K562 (cell line): Measurements from ENCODE around the gene INPP5K. TPM values are rescaled to one million over a fixed set of nuclear protein-coding genes. Genes with fewer than 3 reads are reported as not detected.

Source experiments
- CTBP1 ChIP-seq: fragments of 450-650 bp; IDR thresholded peaks from 2 replicates; pipeline ENCODE4 v1.6.1; 2016; ENCODE audit warnings: borderline replicate concordance
- ELF1 ChIP-seq: fragments of 200-800 bp; sonication (Bioruptor generic); IDR thresholded peaks from 2 replicates; pipeline ENCODE4 v1.6.1; 2016; ENCODE audit warnings: missing genetic modification characterization, missing compliant biosample characterization
- ETS1 ChIP-seq: conservative IDR thresholded peaks from 2 replicates; pipeline ENCODE4 v1.6.1; 2011; ENCODE audit warnings: low read depth, mild to moderate bottlenecking, low read length; ENCODE audit not compliant: control insufficient read depth
- IFI16 ChIP-seq: fragments of 250-450 bp; sonication (Bioruptor Pico); IDR thresholded peaks from 2 replicates; pipeline ENCODE4 v2.1.2; 2022; ENCODE audit warnings: mild to moderate bottlenecking, inconsistent platforms
- KLF6 ChIP-seq: fragments of 250-450 bp; sonication (Bioruptor Pico); IDR thresholded peaks from 2 replicates; pipeline ENCODE4 v1.4.0; 2020; ENCODE audit warnings: mild to moderate bottlenecking, moderate library complexity, borderline replicate concordance
- MTA3 ChIP-seq: fragments of 450-650 bp; formaldehyde crosslinking; IDR thresholded peaks from 2 replicates; pipeline ENCODE4 v1.6.1; 2017; ENCODE audit warnings: mild to moderate bottlenecking, borderline replicate concordance
- MYNN ChIP-seq, 2 experiments: sonication (generic); formaldehyde crosslinking in 1 of 2; IDR thresholded peaks; 2 replicates each; pipeline versions ENCODE4 v1.5.0 to v1.6.1; 2016 to 2020; ENCODE audit warnings: antibody characterized with exemption in 1 of 2, missing genetic modification reagents in 1 of 2
- PYGO2 ChIP-seq: fragments of 450-650 bp; IDR thresholded peaks from 2 replicates; pipeline ENCODE4 v1.6.1; 2016; ENCODE audit warnings: mild to moderate bottlenecking, missing genetic modification characterization, moderate library complexity, missing compliant biosample characterization
- RBM34 ChIP-seq: fragments of 200-400 bp; formaldehyde crosslinking; IDR thresholded peaks from 2 replicates; pipeline ENCODE4 v1.6.1; 2018; ENCODE audit warnings: low read length, borderline replicate concordance; ENCODE audit not compliant: insufficient read depth
- TAF1 ChIP-seq: IDR thresholded peaks from 2 replicates; pipeline ENCODE4 v1.6.1; 2011; ENCODE audit warnings: mild to moderate bottlenecking, low read length, moderate library complexity; ENCODE audit not compliant: insufficient read depth, control insufficient read depth, severe bottlenecking; ENCODE audit errors: extremely low read depth
- ZBTB40 ChIP-seq, 2 experiments: fragments of 450-650 bp in 1 of 2; sonication (generic) in 1 of 2; formaldehyde crosslinking in 1 of 2; IDR thresholded peaks; 2 replicates each; pipeline versions ENCODE4 v1.7.1 to v1.9.0; 2016 to 2022; ENCODE audit warnings: inconsistent platforms in 1 of 2, mild to moderate bottlenecking in 1 of 2, missing genetic modification reagents in 1 of 2
- ZFX ChIP-seq: sonication (generic); formaldehyde crosslinking; IDR thresholded peaks from 2 replicates; pipeline ENCODE4 v1.8.0; 2022; ENCODE audit warnings: mild to moderate bottlenecking, missing genetic modification reagents, moderate library complexity
- polyA plus RNA-seq, 8 experiments: library from polyadenylated mRNA; depleted of rRNA in 4 of 8; stranded (reverse) in 5 of 8; unstranded in 3 of 8; fragments of >200 nt; fragmentation: Nextera tagmentation in 2 of 8; fragmentation: Illumina TruSeq in 1 of 8; extraction: Ambion mirVana in 2 of 8; extraction: Trizol in 1 of 8; gene quantifications; 2 replicates each; pipeline versions ENCODE4 v1.2.1 to v1.2.3, GENCODE V29; 2011 to 2014; ENCODE audit warnings: inconsistent platforms in 1 of 8, missing spikeins in 1 of 8
- total RNA-seq, 7 experiments: library from RNA; depleted of rRNA in 6 of 7; stranded (reverse); fragments of >200 nt in 6 of 7; fragmentation: Illumina TruSeq in 2 of 7; extraction: Trizol in 2 of 7; gene quantifications; 2 replicates each; pipeline versions ENCODE4 v1.2.1 to v1.2.3, GENCODE V29; 2011 to 2021; ENCODE audit warnings: low replicate concordance in 1 of 7
- TF ChIP-seq, protein P1 (sequence below): sonication (generic); formaldehyde crosslinking; IDR thresholded peaks from 2 replicates; pipeline ENCODE4 v1.9.0; 2022; ENCODE audit warnings: mild to moderate bottlenecking, missing genetic modification reagents

Gene INPP5K
- total and polyA plus RNA-seq, 9 of the 15 experiments (the other 6 are each of a cell fraction or from before 2014, with no cell fraction given): 0.63 to 15.1 (median 10.1) TPM

DNA sequence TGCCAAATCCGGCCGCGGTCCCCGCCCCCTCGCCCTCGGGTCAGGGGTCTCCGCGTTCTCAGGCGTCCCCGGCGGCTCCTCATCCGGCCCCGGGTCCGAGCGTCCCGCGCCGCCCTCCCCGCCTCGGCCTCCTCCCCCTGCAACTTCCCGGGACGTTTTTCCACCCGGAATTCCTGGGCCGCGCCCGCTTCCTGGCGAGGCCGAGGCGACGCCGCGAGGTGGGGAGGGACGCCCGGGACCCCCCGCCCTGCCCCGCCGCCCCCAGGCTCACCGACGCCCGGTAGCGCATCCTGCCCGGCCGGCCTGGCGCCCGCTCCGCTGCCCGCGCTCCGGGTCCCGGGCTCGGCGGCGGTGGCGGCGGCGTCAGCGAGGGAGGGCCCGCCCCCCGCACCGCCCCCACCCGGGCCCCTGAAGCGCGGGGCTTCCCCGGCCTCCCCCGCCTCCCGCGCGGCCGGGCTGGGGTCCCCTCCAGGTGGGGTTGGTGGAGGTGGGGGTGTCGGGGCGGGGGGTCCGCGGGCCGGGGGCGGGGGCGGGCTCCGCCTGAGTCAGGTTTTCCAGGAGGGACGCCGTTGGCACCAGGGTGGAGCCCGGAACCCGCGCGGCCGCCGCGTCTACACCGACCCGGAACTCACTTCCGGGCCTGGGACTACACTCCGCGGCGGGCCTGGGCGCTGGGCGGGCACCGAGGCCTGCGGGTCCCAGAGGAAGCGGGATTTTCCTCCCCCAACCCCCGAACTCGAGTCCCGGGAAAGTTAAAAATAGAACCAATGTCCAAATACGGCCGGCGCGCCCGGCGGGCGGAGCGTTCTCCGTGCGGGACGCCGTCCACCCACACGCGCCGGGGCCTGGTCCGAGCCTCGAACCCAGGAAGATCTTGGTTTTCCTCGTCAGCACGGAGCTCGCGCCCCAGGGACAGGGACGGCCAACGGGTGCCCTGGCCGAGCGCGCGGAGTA is 30.7 kb downstream of the INPP5K start (continued):
- 0 out of 2 replicates have a peak, but pooled peaks have one; percentile 15 for TF ChIP-seq ZBTB40 (IDR thresholded peaks at IDR 0.05)
- no peak for TF ChIP-seq ZBTB40 (CRISPR knock-in tag; IDR thresholded peaks at IDR 0.05)
- 0 out of 2 replicates have a peak, but pooled peaks have one; percentile 22 for TF ChIP-seq ETS1
- TF ChIP-seq ZFX (CRISPR knock-in tag): peak; percentile 69
- TF ChIP-seq CTBP1: 0 out of 2 replicates have a peak, but pooled peaks have one; percentile 20
- peak; percentile 80 for TF ChIP-seq ELF1 (tag)
- TF ChIP-seq TAF1: peak; percentile 33
- no peak for TF ChIP-seq RBM34
- no peak for TF ChIP-seq MYNN (IDR thresholded peaks at IDR 0.05)
- TF ChIP-seq MYNN (CRISPR knock-in tag; IDR thresholded peaks at IDR 0.05): no peak
- TF ChIP-seq PYGO2 (tag): no peak
- TF ChIP-seq, protein P1, sequence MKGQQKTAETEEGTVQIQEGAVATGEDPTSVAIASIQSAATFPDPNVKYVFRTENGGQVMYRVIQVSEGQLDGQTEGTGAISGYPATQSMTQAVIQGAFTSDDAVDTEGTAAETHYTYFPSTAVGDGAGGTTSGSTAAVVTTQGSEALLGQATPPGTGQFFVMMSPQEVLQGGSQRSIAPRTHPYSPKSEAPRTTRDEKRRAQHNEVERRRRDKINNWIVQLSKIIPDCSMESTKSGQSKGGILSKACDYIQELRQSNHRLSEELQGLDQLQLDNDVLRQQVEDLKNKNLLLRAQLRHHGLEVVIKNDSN: no peak
- TF ChIP-seq IFI16 (CRISPR knock-in tag): no peak
- TF ChIP-seq MTA3: 0 out of 2 replicates have a peak, but pooled peaks have one; percentile 36
- no peak for TF ChIP-seq KLF6 (CRISPR knock-in tag)
